Panc1 (cell line): Measurements from ENCODE around the gene FLACC1.

Experiments
- CTCF ChIP-seq: fragments of 450-650 bp; IDR thresholded peaks from 2 replicates; pipeline ENCODE4 v1.5.1; 2017; ENCODE audit warnings: mild to moderate bottlenecking
- POLR2AphosphoS5 ChIP-seq: IDR thresholded peaks from 2 replicates; pipeline ENCODE4 v1.6.1; 2012; ENCODE audit warnings: mild to moderate bottlenecking, low read depth, low read length, moderate library complexity
- REST ChIP-seq, 2 experiments: IDR thresholded peaks; 2 replicates each; pipeline ENCODE4 v1.6.1; 2011 to 2012; ENCODE audit warnings: low read depth in 2 of 2, control low read depth in 1 of 2, low read length in 1 of 2, mild to moderate bottlenecking in 1 of 2, moderate library complexity in 1 of 2; ENCODE audit not compliant: insufficient read depth in 1 of 2
- SIN3A ChIP-seq: IDR thresholded peaks from 2 replicates; pipeline ENCODE4 v1.6.1; 2012; ENCODE audit warnings: low read depth, mild to moderate bottlenecking, low read length, moderate library complexity, borderline replicate concordance; ENCODE audit not compliant: insufficient read depth

DNA sequence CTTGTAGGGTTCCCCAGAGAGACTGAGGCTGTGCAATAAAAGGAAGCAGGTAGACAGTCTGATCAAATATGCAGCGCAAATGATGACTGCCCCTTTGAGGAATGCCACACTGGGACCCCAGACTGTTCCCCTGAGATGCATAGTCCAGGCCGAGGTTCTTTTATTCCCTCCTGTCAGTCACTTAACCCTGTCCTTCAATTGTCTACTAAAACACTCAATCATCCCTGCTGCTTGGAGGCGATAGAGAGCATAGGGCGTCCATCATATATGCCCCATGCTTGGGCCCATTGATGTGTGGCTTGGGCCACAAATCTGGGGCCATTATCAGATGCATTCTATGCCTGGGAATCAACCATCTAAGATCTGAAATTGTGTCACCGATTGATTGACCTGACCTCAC lies 112.3 kb downstream of the FLACC1 start:
- TF ChIP-seq REST (IDR thresholded peaks at IDR 0.05; ENCODE audit: insufficient read depth in 1 of 2, low read depth in 2 of 2, low read length in 1 of 2) (no peak), CTCF (no peak; the same call in 1 of the 2 replicates), SIN3A (no peak), POLR2AphosphoS5 (no peak)
